Measurements from ENCODE around the gene FRMD3.
"Not testable (repeated sequence)": the region's sequence is repeated elsewhere in the genome, so short reads cannot be mapped to it uniquely, and the experiment has no call there.

The FRMD3 gene

DNA sequence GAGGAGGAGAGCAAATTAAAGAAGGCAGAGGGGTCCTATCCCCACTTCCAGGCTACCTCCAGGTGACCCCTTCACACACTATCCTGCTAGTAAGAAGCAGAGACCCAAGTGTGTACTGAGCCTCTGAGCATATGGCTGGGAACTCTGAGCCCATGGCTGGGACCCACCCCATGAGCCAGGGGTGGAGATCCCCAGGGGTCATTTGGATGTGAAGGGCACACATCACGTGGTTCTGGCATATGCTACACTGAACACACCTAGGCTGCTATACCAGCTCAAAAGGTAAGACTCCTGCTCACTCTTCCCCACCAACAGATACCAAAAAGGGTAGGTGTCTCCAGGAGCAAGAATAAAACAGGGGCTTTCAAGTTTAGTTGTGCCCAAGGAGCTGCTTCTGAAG lies 149.9 kb downstream of the FRMD3 start:
- DNase-seq (ENCODE audit: low read depth): no peak

DNA sequence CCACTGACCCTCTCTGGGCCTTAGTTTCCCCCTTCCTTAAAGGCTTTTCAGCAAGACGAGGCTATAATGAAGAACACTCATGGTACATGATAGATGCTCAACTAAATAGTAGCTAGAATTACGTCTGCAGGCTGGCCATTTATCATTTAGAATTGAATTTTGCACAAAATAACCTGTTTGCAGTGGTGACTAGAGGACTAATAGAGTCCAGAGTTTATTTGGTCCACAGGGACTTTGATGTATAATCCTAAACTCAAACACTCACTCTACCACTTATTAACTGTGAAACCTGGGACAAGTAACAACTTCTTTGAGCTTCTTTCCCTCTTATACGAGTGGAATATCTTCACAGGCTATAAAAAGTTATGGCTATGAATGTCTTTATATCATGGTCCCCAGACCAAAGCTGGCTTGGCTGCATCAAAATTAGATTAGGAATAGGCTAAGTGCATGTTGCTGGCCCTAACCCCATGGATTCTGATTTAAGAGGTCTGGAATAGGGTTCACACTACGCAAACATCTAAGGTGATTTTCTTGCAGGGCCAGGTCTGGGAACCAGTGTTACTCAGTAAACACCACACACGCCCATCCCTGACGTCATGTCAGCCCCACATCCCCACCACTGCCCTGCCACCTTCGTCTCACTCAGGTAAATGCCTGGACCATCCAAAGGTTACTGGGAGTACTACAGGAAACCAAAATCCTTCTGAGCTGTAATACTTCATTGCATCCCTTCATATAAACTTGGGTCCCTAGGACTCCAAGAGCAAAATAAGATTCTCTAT lies 150.6 kb downstream of the FRMD3 start:
- no peak for DNase-seq (ENCODE audit: low read depth)

DNA sequence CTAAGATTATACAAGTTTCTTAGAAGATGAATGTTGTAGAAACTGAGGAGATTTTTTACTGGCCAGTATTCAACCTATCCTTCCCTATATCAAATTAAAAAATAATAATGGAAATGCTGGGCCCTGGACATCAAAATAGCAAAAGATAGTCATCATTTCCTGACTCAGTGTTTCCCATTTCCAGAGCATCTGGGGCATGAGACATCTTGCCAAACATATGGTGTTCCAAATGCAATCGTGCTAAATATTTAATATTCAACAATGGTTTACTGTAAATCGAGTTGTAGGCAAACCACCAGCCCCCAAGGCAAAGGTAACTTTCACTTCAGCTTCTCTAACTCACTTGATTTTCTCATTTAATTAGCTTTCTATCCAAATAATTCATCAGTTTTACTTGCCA lies 152.9 kb downstream of the FRMD3 start:
- peak; percentile 74 for DNase-seq (ENCODE audit: low read depth)

DNA sequence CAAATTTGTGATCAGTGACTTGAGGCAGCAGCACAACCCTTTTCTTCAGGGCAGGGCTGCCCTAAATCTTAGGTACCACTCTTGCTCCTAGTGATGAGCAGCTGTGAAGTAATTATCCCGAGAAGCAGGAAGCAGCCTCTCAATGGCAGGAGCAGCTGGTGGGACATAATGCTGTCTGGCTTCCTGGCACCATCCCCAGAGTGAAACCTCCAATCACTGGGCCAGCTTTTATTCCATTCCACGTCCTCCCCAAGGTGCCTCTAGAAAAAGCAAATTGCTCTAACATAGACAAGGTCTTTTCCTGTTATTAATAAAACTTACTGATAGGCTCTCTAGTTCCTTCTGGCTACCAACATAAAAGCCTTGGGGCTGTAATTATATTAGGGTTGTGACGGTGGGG lies 154.0 kb downstream of the FRMD3 start:
- DNase-seq (ENCODE audit: low read depth): no peak

DNA sequence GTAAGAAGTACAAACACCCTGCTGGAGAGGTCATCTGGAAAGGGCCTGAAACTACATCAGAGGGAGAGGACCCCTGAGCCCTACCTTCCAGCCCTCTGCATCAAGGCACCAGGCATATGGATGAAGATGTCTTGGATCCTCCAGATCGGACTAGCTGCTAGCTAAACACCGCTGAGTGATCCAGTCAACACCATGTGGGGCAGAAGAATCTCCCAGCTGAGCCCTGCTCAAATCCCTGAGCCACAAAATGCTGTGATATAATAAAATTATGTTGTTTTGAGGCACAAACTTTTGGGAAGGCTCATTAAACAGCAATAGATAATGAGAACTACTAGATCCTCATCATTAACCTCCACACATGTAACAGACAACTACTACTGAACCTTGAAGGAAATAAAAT lies 155.2 kb downstream of the FRMD3 start:
- no peak for DNase-seq (ENCODE audit: low read depth)

DNA sequence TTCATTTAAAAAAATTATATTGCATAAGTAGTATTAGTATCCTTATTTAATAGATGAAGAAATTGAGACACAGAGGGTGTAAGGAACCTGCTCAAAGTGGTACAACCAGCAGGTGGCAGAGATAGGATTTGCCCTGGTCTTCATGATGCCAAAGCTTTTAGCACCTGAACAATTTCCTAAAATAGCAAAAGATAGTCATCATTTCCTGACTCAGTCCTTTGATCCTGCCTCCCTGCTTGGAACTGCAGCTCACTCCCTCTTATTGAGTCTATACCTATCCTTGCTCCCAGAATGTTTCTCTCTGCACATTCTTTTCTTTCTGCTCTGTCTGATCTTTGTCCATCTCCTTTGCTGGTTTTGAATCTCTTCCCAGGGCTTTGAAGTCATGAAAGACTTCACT lies 155.8 kb downstream of the FRMD3 start:
- no peak for DNase-seq (ENCODE audit: low read depth)

DNA sequence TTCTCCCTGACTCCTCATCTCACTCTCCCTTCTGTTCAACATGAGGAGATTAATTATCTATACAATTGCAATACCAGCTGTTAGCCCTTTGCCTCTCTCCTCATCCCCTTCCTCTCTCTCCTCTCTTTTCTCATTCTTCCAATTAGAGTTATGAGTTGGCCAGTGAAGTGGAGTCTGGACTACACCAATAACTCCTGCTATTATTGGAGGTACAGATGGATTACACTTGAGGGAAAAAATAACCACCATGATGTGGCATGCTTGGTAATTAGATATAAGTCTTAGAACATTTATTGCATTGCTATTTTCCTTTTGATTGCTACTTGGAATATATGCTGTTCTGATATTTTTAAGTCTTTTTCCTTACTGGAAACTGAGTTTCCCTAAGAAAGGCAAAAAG lies 159.2 kb downstream of the FRMD3 start:
- no peak for DNase-seq (ENCODE audit: low read depth)

DNA sequence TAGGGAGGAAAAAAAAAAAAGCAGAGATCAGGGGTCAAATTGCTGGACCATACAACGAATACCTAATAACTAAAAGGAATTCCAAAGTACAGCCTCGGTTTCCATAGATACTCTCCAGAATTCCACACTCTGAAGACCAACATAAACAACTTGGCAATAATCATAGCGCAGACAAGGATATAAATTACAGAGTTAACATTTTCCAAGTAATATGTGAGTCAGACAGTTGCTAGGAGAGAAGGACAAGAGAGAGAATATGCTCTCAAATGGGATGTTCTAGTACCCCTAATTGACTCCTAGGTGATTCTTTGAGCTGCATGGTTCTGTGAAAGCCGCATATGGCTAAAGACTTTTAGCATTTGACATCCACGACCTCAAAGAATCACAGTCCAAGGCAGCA lies 165.2 kb downstream of the FRMD3 start:
- peak; percentile 5 for DNase-seq (ENCODE audit: low read depth)

DNA sequence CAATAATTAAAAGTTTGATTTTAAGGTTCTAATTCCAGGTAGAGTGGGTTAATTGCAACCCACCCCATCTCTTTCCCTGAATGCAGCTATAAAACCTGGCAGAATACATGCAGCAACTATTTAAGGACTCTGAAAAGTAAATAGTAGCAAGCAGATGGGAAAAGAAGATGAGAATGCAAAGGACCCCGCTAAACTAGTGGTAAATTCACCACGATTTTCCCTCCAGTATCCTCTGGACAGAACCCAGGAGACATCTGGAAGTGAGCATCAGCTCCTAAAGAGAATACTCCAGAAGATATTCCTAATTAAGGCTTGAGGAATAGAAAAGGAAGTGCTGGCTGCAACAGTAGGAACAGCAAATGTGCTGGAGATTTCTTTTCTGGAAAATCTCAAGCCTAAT lies 170.9 kb downstream of the FRMD3 start:
- DNase-seq (ENCODE audit: low read depth): no peak

DNA sequence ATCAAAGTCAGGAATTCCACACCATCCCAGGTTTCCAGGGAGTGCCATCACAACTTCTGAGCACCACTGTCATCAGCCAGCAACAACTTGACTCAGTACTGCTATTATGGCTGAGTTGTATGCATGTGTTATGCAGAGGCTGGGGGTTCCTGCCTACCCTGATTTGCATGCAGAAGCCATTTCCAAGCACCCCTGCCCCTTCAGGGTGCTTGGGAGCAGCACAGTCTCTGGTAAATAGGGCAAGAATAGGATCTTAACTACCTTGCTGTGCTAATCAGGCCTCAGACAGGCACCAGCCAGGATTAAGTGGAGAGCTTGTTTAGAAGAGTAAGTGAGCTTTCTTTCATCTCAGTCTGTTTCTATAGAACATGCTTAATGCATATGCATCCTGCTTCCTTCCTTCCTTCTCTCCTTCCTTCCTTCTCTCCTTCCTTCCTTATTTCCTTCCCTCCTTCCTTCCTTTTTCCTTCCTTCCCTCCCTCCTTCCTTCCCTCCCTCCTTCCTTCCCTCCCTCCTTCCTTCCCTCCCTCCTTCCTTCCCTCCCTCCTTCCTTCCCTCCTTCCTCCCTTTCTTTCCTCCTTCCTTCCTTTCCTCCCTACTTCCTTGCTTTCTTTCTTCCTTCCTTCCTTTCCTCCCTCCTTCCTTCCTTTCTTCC lies 175.7 kb downstream of the FRMD3 start:
- DNase-seq (ENCODE audit: low read depth): no peak

DNA sequence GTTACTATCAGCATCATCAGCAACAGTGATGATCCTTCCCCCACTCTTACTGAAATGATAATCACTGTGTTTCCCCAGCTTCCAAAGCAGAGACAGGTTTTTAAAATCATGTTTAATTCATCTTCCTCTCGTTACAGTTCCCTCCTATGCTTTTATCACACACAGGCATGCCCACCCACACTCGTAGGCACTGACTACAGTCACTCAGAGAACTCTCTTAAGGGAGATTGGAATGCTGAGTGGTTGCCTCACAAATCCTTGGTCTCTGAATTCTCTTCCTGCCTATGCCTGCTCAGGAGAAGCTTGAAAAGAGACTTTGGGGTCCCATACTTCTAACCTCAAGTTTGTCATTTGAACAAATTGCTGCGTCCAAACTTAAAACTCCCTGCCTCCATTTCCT lies 179.2 kb downstream of the FRMD3 start:
- no peak for DNase-seq (ENCODE audit: low read depth)

DNA sequence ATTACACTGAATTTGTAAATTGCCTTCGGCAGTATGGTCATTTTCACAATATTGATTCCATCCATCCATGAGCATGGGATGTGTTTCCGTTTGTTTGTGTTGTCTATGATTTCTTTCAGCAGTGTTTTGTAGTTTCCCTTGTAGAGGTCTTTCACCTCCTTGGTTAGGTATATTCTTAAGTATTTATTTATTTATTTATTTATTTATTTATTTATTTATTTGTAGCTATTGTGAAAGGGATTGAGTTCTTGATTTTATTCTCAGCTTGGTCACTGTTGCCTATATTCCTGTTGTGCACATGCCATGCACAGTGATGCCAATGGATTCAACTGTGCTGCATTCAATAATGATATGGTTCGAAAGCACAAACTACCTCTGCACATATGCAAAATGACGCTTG lies 179.7 kb downstream of the FRMD3 start:
- not testable (repeated sequence) for DNase-seq (ENCODE audit: low read depth)

DNA sequence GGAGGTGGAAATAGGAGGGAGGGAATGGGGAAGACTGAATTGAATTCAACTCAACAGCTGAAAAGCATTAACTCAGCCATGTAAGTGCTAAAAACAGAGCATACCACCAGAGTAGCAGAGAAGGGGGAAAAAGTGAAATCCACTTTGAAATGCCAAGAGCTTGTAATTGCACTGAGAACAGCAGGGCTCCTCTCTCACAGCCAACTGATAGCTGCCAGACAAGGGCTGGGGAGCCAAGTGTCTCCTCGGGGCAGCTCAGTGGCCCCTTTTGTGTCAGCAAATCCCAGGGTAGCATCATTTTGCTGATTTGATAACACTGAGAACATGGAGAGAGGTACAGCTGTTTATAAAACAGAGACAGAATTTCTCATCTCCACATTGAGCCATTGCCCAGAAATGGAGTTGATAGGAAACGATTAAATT lies 182.5 kb downstream of the FRMD3 start:
- DNase-seq (ENCODE audit: low read depth): peak; percentile 42

DNA sequence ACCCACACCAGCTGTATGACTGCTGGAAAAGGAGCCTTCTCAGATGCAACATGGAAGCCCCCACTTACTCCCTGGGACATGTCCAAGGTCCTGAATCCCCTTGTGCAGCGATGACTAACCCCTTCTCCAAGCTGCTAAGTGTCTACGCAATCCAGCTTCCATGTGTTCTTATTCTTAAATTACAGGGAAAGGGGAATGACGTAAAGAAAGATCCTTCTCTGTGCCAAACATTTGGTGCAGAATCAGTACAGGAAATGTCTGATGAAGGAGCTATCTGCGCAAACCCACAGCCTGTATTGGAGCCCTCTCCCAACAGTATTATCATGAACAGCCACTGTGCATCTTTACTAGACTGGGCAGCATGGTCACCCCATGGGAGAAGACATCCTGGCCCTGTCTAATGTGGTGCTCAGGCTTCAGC lies 183.2 kb downstream of the FRMD3 start:
- DNase-seq (ENCODE audit: low read depth): peak; percentile 70

DNA sequence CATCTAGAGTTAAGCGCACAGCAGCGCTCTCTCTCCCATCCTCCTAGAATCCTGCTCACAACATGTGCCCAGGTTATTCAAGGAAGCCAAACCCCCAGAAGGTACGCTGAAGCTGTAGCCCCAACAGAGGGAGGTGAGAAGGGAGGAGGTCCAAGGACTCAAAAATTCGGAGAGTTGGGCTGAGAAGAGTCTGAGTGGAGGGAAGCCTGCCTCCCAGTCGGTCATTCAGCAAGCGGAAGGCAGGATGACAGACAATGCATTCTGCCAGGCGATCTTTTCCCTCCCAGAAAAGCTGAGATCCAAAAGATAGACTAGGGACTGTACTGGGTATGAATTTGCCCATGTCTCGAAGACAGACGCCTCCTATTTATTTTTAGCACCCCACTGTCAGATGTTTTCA lies 189.2 kb downstream of the FRMD3 start:
- no peak for DNase-seq (ENCODE audit: low read depth)

DNA sequence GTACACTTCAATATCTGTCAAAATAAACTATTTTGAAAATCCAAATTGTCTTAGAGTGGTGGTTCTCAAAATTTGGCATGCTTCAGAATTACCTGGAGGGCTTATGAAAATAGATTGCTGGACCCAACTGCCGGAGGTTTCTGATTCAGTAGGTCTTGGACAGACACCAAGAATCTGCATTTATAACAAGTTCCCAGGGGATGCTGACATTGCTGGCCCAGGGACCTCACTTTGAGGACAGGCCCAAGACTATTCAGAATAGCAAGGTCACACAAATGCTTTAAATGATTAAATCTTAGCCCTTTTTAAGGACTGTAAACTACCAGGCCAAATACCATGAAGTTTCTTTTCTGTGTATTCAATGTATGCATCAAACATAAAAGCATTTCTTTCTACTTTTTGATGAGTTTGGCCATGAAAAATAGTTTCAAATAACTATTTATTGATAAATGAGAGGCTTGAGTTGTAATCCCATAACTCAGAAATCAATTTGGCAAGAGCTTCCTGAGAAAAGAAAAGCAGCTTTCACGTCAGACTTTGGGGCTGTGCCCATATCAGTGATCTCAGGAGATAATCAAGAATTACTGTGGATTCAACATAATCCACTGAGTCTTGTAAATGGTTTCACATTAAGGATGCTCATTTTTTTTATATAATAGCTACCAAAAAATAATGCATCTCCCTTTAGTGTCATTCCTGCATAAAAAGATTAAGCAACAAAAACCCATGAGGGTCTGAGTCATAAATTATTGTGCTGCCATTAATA lies 191.4 kb downstream of the FRMD3 start:
- no peak for DNase-seq (ENCODE audit: low read depth)

DNA sequence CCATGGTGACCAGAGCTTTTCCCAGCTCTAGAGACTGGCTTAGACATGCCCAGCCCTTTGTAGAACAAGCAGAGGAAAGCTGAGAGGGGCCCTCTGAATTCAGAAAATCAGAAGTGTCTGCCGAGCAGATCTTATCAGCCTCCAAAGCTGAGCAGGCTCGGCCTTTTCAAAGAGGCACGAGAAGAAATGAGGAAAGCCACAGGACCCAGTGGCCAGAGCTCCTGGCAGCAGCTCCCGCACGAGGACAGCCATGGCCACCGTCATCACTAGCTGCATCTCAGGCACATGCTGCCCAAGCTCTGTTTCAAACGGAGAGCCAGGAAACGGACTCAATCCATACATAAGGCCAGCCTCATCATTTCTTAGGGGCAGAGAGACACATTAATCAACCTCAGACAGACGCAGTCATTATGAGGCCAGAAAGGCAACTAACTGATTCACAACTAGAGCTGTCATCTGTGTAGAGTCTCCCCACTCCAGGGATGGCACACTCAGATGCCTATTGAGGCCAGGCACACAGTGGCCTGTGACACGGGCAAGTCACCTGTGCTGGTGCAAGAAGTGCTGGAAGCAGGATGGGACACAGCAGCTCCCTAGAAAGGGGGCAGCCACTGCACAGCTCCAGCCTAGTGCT lies 194.7 kb downstream of the FRMD3 start:
- DNase-seq (ENCODE audit: low read depth): no peak

DNA sequence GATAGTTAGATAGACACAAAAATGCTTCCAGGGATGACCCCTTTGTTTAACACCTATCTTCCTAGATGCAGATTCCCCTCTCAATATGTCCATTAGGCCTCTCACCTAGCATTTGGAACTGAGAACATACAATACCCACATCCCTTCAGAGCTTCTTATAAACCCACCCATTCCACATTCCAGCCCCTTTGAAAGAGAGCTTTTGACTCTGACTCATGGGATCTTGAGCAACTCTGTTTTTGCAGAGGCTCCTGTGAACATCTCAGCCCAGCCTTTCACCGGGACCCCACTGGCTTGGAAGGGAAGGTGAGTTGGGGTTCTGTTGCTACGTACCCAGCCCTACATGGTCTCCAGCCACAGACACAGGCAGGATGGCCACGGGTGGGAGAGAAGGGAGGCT lies 195.5 kb downstream of the FRMD3 start:
- no peak for DNase-seq (ENCODE audit: low read depth)

DNA sequence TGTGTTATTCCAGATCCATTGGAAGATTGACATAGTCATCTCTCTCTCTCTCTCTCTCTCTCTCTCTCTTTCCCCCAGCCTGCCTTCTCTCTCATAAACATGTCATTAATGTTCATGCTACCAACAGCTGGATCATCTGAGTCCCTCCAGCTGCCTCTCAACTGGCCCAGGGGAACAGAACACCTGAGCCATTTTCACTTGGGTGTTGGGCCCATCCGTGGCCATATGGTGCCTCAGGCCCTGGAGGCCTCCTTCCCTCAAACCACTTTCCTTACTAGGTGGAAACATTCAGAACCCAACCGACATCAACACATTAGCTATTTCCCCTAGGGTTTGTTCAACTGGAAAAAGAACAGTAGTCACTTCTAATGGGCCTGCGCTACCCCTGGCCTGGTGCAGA lies 196.2 kb downstream of the FRMD3 start:
- DNase-seq (ENCODE audit: low read depth): no peak

DNA sequence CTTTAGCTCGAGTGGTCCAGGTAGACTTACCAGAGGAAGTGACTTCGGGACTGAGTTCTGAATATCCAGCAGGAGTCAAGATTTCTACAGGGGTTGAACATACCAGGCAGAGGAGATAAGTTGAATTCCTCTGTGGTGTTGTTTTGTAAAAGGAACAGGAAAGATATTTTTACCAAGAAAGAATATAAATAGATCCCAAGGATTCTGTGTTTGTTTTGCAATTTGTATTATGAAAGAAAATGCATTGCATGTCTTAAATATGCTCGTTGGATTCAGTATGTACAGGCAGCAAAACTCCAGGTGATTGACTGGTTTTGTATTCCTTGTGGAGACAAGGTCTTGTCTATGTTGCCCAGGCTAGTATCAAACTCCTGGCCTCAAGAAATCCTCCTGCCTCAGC lies 197.8 kb downstream of the FRMD3 start:
- DNase-seq (ENCODE audit: low read depth): peak; percentile 26

DNA sequence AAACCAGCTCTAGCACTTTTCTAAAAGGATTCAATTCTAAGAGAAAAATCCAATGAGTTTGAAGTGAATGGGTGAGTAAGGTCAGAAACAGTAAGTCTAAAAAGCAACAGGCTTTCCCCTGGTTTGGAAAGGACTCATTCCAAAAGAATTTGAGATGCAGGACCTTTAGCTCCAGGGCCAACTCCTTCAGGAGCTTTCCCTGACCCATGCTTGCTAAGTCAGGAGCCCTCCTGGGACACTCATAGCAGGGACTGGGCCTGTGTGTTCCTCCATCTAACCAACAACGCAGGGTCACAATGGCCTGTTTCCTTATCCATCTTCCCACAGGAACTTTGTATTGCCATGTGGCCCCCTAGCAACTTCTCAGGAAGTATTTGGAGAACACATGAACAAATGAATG lies 198.8 kb downstream of the FRMD3 start:
- DNase-seq (ENCODE audit: low read depth): no peak

DNA sequence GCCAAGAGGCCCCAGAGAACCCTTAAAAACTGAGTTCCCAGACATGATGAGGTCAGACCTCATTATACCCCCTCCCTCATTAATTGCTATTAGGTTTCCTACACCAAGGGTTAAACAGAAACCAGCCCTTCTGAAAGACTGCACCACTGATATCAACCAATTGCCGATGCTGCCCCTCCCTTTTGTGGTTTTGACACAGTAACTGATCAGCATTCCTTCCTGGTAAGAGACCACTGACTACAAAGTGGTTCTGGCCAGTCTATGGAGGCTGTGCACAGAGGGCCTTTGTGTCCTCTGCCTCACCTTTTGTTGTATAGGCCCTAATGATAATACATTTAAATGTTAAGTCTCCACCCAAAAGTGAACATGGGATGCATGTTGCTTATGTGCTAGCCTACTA lies 201.5 kb downstream of the FRMD3 start:
- no peak for DNase-seq (ENCODE audit: low read depth)

DNA sequence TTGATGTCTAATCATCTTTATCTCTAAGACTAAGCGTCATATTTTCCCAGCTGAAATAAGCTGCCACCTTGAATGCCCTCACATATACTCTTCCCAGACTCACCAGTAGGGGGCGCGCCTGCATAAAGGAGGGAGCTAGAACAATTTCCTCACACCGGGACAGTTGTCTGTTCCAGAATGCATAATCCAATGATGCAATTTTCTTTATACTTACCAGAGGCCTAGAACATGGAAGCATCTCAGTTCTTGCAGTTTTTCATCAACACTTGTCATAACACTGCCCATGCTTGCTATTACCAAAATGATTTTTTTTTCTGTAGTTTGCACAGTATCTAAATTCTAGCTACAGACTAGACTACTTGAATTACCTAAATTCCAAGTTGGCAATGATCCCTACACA lies 203.9 kb downstream of the FRMD3 start:
- DNase-seq (ENCODE audit: low read depth): peak; percentile 83

All from fibroblast of gingiva (primary cell).